A549 (cell line): ENCODE results near the gene MARCHF11. TPM values are rescaled to one million over a fixed set of nuclear protein-coding genes. Genes with fewer than 3 reads are reported as not detected.

Experiments used
- ATAC-seq, 2 experiments: fragments of 200-7000 bp in 1 of 2; fragments of >200 bp in 1 of 2; cut with Nextera tagmentation in 1 of 2; cut with Tn5 transposase in 1 of 2; 3 replicates each; pipeline versions ENCODE4 v1.8.0 to v1.9.1; 2018 to 2020; ENCODE audit warnings: mild to moderate bottlenecking in 1 of 2, moderate library complexity in 1 of 2
- CTCF ChIA-PET: fragments of 300-600 bp; sonication (Branson Sonifier 250); formaldehyde crosslinking; extraction: SDS; loops from one replicate; lab custom pipeline; 2021; ENCODE audit warnings: antibody characterized with exemption, inconsistent platforms; lab: Yijun Ruan, JAX
- POLR2A ChIA-PET: fragments of 350-600 bp; formaldehyde crosslinking; extraction: SDS; loops from one replicate; lab custom pipeline; 2021; ENCODE audit warnings: antibody characterized with exemption, inconsistent platforms; lab: Yijun Ruan, JAX
- DNase-seq, 2 experiments: peaks; one replicate each; pipeline versions ENCODE4 v3.0.0 to v3.0.0-alpha.2; 2011 to 2016; ENCODE audit warnings: low read depth in 1 of 2, low spot score in 1 of 2
- FAIRE-seq: peaks from 2 replicates; lab custom pipeline; 2011; peaks lifted over from hg19 to GRCh38; lab: Jason Lieb, UNC
- H3K27ac ChIP-seq, 2 experiments: fragments of >200 bp; sonication (Bioruptor Twin); formaldehyde crosslinking; 3 replicates each; pipeline ENCODE4 v1.5.1; 2016 to 2017
- H3K4me1 ChIP-seq: fragments of >200 bp; sonication (Bioruptor Twin); formaldehyde crosslinking; 3 replicates; pipeline ENCODE4 v1.6.1; 2016
- H3K4me2 ChIP-seq: fragments of >200 bp; sonication (Bioruptor Twin); formaldehyde crosslinking; 3 replicates; pipeline ENCODE4 v1.6.1; 2016
- H3K4me3 ChIP-seq: fragments of >200 bp; sonication (Bioruptor Twin); formaldehyde crosslinking; 3 replicates; pipeline ENCODE4 v1.5.1; 2016
- H3K9me3 ChIP-seq: fragments of >200 bp; sonication (Bioruptor Twin); formaldehyde crosslinking; 3 replicates; pipeline ENCODE4 v1.6.1; 2016
- EHMT2 ChIP-seq: fragments of 200-600 bp; sonication (generic); IDR thresholded peaks from 2 replicates; pipeline ENCODE4 v1.6.1; 2016; ENCODE audit warnings: antibody characterized with exemption, low read depth, mild to moderate bottlenecking, moderate library complexity
- ESRRA ChIP-seq: fragments of 150-350 bp; IDR thresholded peaks from 2 replicates; pipeline ENCODE4 v1.6.1; 2014; ENCODE audit warnings: mild to moderate bottlenecking, low read length, borderline replicate concordance
- HEYL ChIP-seq: fragments of 250-450 bp; sonication (Bioruptor Pico); IDR thresholded peaks from 2 replicates; pipeline ENCODE4 v1.8.0; 2021; ENCODE audit warnings: mild to moderate bottlenecking, moderate library complexity
- HOXB13 ChIP-seq: fragments of 250-450 bp; sonication (Bioruptor Pico); IDR thresholded peaks from 2 replicates; pipeline ENCODE4 v1.5.0; 2020; ENCODE audit warnings: low read depth, mild to moderate bottlenecking, moderate library complexity
- MAZ ChIP-seq: fragments of 150-350 bp; IDR thresholded peaks from 2 replicates; pipeline ENCODE4 v1.6.1; 2014; ENCODE audit warnings: antibody characterized with exemption, low read depth, low read length, borderline replicate concordance
- MYC ChIP-seq: IDR thresholded peaks from 2 replicates; pipeline ENCODE4 v1.6.1; 2012; ENCODE audit warnings: mild to moderate bottlenecking, inconsistent platforms, low read length, improper control_type of control experiment, borderline replicate concordance
- RNF2 ChIP-seq: fragments of 200-600 bp; sonication (generic); IDR thresholded peaks from 2 replicates; pipeline ENCODE4 v1.6.1; 2016; ENCODE audit warnings: low read depth, mild to moderate bottlenecking, antibody characterized with exemption, moderate library complexity, borderline replicate concordance
- WGBS: methylation state at CpG from one replicate; pipeline ENCODE4 v1.1.6; 2017; ENCODE audit errors: missing lambda C conversion rate; 5-methylcytosine and 5-hydroxymethylcytosine counted together
- polyA plus RNA-seq, 4 experiments: library from polyadenylated mRNA; depleted of rRNA in 3 of 4; stranded (reverse); fragments of >200 nt; fragmentation: RNase III in 1 of 4; extraction: RNeasy Plus Mini Kit Qiagen cat#74134 plus additional on column Dnase treatment in 1 of 4; gene quantifications; 2 replicates in 3 of 4; 3 replicates in 1 of 4; pipeline ENCODE4 v1.2.3, GENCODE V29; 2011 to 2017
- TF ChIP-seq, protein P1 (sequence below): fragments of >200 bp; sonication (Bioruptor Twin); formaldehyde crosslinking; IDR thresholded peaks from 3 replicates; pipeline ENCODE4 v1.6.1; 2016
- TF ChIP-seq, protein P2 (sequence below): fragments of 450-650 bp; IDR thresholded peaks from 2 replicates; pipeline ENCODE4 v1.6.1; 2014; ENCODE audit warnings: antibody characterized with exemption
- TF ChIP-seq, protein P3 (sequence below): fragments of 200-600 bp; sonication (generic); IDR thresholded peaks from 2 replicates; pipeline ENCODE4 v1.6.1; 2016; ENCODE audit warnings: antibody characterized with exemption, mild to moderate bottlenecking, moderate library complexity

Gene MARCHF11
- polyA plus RNA-seq, 2 of the 4 experiments (the other 2 are of a cell fraction) = not detected

DNA sequence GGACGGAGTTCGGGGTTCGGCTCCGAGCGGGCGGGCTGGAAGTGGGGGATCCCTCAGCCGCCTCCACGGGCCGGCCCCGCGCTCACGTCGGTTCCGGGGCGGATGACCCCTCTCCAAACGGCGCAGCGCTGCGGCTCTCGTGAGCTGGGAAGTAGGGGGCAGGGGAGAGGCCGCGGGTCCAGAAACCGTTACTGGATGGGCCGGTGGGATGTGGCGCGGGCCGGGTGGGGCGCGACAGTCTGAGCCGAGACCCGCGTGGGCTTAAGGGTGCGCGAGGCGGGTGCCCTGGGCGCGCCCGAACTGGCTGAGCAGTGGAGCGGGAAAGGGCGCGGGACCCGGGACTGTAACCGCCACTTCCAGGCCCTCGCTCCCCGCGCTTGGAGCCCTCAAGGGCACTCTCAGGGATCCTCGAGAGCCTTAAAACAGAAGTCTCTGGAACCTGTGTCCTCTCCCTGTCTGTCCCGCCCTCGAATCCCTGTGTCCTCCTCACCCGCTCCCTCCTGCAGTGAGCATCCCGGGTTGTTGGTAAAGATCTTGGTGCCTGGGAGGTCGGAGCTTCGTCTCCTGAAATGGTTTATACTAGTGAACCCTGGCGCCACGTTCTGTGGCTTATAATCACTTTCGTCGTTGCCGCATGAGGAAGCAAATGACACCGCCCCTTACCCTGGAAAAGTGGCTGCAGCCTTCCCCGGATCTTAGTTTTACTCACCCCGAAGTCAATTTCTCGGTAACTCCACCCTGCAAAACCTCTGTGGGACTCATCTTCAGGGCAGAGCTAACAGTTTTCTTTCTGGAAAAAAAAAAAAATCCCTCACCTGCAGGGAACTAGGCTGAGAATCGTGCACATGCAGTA is 571 bp upstream of the MARCHF11 start:
- DNase-seq (no peak), ATAC-seq (no peak), FAIRE-seq (no peak)
- no peak overlapping the region for H3K4me2 ChIP-seq
- H3K9me3 ChIP-seq = no peaks in the 10 kb centered on the region
- TF ChIP-seq MYC = no peak
- no peak for TF ChIP-seq EHMT2
- ChIA-PET POLR2A (no interaction called here), CTCF (no interaction called here)
- H3K4me3 ChIP-seq = no peak overlapping the region
- WGBS = 67% methylated on average over 59 of the region's 63 CpGs
- no peak overlapping the region for H3K27ac ChIP-seq
- no peaks in the 10 kb centered on the region for H3K4me1 ChIP-seq

DNA sequence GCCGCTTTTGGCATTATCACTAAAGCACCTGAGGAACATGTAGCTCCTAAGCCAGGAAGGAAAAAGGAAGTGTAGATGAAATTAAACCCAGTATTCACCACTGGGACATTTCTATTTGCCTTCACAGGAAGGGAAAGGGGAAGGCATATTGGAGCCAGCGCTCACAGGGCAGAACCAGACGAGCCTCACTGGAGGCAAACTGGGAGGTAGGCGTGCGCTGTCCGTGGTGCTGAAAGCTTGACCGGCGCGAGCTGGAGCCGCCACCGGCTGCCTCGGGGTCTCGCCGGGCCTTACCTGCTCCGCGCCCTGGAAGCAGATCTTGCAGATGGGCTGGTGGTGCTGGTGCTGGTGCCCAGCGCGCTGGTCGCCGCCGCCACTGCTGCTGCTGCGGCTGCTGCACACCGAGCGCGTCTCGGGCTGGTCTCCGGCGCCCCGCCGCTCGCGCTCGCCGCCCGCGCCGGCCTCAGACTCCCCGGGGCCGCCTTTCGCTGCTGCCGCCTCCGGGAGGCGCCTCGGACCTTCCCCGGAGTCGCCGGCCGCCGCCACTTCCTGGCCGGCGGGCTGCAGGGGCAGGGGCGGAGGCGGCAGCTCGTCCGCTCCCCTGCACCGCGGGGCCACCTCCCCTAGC is 732 bp downstream of the MARCHF11 start:
- no peak for FAIRE-seq

DNA sequence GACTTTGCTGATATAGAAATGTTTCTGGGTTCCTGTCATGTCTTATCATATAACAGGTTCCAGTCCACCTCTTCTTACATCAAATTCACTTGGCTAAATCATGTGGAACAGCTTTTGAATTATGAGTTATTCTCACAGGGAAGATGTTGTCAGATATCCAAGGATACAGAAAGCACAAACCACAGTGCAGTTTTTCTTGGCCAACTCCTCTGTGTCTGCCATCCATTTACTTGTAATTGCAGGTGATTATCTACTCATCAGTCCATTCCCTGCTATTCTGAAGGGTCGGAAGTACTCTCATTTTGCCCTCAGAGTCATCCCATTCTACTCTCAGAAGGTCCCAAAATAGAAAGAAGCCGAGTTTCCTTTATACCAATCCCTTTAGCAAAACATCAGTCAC is 10.0 kb downstream of the MARCHF11 start:
- TF ChIP-seq MAZ = no peak
- TF ChIP-seq EHMT2 = no peak
- no peak for TF ChIP-seq ESRRA
- TF ChIP-seq, protein P1, sequence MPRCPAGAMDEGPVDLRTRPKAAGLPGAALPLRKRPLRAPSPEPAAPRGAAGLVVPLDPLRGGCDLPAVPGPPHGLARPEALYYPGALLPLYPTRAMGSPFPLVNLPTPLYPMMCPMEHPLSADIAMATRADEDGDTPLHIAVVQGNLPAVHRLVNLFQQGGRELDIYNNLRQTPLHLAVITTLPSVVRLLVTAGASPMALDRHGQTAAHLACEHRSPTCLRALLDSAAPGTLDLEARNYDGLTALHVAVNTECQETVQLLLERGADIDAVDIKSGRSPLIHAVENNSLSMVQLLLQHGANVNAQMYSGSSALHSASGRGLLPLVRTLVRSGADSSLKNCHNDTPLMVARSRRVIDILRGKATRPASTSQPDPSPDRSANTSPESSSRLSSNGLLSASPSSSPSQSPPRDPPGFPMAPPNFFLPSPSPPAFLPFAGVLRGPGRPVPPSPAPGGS = no peak
- no peak for TF ChIP-seq RNF2
- TF ChIP-seq, protein P2, sequence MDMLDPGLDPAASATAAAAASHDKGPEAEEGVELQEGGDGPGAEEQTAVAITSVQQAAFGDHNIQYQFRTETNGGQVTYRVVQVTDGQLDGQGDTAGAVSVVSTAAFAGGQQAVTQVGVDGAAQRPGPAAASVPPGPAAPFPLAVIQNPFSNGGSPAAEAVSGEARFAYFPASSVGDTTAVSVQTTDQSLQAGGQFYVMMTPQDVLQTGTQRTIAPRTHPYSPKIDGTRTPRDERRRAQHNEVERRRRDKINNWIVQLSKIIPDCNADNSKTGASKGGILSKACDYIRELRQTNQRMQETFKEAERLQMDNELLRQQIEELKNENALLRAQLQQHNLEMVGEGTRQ = no peak
- TF ChIP-seq HOXB13 (CRISPR knock-in tag) = no peak
- WGBS = 0% methylated on average over 2 of the region's 2 CpGs
- ChIA-PET POLR2A (no interaction called here), CTCF (interaction anchor here (2.7 kb wide), 1 partner anchor 9 kb away, joined by 19 read pairs; no protein-coding TSS in a partner anchor)
- Histone ChIP-seq H3K4me3 (no peak overlapping the region), H3K9me3 (no peaks in the 10 kb centered on the region), H3K4me1 (no peaks in the 10 kb centered on the region), H3K27ac (no peak overlapping the region), H3K4me2 (no peak overlapping the region)
- no peak for ATAC-seq
- no peak for FAIRE-seq
- DNase-seq = no peak

More for the DNA sequence above, 732 bp downstream of the MARCHF11 start:
- H3K4me3 ChIP-seq = no peak overlapping the region
- no peak overlapping the region for H3K27ac ChIP-seq
- ChIA-PET POLR2A (no interaction called here), CTCF (no interaction called here)
- no peaks in the 10 kb centered on the region for H3K9me3 ChIP-seq
- DNase-seq = no peak
- no peak for ATAC-seq
- no peak overlapping the region for H3K4me2 ChIP-seq
- TF ChIP-seq, protein P3, sequence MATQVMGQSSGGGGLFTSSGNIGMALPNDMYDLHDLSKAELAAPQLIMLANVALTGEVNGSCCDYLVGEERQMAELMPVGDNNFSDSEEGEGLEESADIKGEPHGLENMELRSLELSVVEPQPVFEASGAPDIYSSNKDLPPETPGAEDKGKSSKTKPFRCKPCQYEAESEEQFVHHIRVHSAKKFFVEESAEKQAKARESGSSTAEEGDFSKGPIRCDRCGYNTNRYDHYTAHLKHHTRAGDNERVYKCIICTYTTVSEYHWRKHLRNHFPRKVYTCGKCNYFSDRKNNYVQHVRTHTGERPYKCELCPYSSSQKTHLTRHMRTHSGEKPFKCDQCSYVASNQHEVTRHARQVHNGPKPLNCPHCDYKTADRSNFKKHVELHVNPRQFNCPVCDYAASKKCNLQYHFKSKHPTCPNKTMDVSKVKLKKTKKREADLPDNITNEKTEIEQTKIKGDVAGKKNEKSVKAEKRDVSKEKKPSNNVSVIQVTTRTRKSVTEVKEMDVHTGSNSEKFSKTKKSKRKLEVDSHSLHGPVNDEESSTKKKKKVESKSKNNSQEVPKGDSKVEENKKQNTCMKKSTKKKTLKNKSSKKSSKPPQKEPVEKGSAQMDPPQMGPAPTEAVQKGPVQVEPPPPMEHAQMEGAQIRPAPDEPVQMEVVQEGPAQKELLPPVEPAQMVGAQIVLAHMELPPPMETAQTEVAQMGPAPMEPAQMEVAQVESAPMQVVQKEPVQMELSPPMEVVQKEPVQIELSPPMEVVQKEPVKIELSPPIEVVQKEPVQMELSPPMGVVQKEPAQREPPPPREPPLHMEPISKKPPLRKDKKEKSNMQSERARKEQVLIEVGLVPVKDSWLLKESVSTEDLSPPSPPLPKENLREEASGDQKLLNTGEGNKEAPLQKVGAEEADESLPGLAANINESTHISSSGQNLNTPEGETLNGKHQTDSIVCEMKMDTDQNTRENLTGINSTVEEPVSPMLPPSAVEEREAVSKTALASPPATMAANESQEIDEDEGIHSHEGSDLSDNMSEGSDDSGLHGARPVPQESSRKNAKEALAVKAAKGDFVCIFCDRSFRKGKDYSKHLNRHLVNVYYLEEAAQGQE = peak; percentile 84
- TF ChIP-seq HEYL = no peak
- no peaks in the 10 kb centered on the region for H3K4me1 ChIP-seq
- WGBS = 71% methylated on average over 47 of the region's 57 CpGs
